GM21529 (cell line): ENCODE results near the gene GRK7.
"Not testable (repeated sequence)": the region's sequence is repeated elsewhere in the genome, so short reads cannot be mapped to it uniquely, and the experiment has no call there.

Experiments used
- ATAC-seq: cut with Tn5 transposase; IDR thresholded peaks from one replicate; pipeline ENCODE4 v1.9.1; 2021; ENCODE audit not compliant: unreplicated experiment

The GRK7 gene

DNA sequence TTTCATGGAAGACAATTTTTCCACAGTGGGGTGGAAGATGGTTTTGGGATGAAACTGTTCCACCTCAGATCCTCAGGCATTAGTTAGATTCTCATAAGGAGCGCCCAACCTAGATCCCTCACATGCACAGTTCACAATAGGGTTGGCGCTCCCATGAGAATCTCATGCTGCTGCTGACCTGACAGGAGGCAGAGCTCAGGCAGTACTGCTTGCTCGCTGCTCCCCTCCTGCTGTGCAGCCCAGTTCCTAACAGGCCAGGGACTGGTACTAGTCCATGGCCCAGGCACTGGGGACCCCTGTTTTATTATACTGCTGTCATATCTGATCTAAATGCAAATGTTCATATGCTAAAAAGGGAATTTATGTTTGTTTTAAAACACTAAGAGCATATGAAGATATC, 9.8 kb upstream of the GRK7 start:
- ATAC-seq, result no peak

DNA sequence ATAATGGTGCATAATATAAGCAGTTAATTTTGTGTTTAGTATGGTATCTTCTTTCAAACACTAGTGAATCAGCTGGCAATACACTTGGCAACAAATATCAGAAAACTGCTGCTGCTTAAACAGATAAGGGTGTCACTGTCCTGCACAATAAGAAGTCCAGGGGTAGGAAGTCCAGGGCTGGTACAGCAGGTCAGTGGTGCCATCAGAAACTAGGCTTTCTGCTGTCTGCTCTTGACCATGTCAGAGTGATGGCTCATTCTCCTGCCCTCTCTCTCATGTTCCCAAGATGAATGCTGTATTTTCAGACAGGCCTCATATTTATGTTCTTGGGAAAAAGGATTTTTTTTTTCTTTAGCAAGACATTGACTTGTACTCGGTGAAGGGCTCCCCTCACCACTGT, 9.2 kb upstream of the GRK7 start:
- ATAC-seq, result no peak

DNA sequence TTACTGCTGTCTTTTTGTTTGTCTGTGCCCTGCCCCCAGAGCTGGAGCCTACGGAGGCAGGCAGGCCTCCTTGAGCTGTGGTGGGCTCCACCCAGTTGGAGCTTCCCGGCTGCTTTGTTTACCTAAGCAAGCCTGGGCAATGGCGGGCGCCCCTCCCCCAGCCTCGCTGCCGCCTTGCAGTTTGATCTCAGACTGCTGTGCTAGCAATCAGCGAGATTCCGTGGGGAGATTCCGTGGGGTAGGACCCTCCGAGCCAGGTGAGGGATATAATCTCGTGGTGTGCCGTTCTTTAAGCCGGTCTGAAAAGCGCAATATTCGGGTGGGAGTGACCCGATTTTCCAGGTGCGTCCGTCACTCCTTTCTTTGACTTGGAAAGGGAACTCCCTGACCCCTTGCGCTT, 656 bp upstream of the GRK7 start:
- ATAC-seq, result not testable (repeated sequence)

DNA sequence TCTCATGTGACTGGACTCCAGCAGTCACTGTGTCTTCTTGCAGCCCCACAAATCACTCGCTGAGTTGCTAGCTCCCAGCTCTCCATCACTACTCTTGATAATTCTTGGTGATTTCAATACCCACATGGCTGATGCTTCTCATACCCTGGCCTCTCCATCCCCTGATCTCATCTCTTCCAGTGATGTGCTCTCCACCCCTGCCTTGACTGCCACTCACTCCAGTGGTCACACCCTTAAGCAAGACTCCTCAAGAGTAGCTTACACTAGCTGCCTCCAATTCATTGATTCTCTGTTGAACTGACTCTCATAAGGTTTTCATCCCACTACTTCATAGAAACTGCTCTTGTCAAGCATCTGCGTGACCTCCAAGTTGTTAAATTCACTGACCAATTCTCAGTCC, 837 bp downstream of the GRK7 start:
- no peak for ATAC-seq

DNA sequence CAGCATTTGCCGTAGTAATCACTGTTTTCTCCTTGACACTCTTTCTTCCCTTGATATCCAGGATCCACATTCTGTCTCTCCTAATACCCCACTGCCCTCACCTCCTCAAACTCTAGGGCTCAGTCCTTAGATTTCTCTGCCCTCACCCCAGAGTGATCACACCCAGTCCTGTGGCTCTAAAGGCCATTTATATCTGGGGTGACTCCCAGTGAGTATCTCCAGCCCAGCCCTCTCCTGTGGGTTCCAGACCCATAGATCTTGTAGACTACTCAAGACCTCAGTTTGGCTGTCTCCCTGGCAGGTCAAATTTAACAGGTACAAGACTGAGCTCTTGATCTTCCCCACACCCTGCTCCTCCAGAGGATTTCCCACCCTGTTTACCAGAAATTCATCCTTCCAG, 1.3 kb downstream of the GRK7 start:
- no peak for ATAC-seq

DNA sequence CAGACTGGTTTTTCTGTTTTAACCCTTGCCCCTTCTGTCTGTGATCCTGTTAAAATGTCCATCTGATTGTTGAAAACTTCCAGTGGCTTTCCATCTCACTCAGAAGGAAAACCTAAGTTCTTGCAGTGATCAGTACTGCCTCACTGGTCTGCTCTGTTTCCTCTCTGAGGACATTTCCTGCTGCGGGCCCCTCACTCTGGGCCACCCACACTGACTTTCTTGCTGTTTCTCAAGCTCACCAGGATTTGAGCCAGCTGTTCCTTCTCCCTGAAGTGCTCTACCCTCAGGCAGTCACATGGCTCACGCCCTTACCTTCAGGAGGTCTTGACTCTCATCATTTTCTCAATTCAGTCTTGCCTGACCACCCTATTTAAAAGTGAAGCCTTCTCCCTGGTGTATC, 1.8 kb downstream of the GRK7 start:
- no peak for ATAC-seq

DNA sequence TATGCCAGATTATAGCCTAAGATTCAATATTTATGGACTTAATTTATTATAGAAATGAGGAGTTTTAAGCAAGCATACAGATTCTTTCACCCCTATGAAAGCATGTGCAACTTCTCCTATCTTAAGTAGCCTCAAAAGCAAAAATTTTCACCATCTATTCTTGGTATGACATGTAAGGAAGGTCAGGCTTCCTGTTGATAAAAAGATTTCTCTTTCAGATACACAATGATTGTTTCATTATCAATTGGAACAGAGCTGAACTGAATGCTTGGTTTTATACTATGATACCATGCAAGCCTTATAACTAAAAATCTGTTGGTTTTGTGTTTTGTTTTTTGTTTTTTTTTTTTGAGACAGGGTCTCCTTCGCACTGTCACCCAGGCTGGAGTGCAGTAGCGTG, 3.9 kb downstream of the GRK7 start:
- no peak for ATAC-seq

DNA sequence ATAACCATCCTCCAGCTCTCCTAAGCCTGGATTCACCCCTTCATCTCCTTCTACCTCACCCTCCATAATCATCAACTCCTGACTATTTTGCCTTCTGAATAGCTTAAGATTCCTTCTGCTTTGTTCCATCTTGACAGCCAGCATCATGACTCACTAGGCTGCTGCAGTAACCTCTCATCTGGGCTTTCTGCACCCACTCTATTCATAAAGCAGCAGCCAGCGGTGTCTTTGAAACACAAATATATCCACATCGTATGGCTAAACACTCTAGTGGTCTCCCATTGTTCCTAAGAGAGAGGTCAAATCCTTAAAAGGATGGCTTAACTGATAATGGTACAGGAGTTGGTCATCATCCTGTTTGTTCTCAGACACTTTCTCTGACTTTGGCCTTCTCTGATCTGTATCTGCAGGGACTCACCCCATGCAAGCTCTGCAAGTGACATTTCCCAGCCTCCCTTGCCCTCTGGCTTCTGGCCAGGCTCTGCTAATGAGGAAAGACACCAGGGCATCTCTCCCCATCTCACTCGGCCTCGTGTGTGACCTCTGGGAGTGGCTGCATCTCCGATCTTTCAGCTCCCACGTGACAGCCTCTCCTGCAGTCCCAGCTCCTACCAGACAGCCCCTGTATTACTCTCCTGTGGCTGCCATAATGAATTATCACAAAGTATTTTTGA, 6.2 kb downstream of the GRK7 start:
- no peak for ATAC-seq

DNA sequence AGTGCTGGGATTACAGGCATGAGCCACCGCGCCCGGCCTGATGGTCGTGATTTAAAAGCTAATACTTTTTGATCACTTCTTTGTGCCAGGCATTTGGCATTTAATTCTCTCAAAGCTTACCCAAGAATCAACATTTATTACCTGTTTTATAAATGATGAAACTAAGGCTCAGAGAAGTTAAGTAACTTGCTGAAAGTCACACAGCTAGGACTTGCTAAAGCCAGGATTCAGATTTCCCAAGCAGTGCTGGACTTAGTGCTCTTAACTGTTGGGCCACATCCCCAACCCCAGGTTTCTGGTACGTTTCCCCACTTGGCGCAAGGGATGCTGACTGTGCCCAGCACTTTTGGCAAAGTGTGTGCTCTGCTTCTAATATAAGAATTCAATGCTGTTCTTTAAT, 10.5 kb downstream of the GRK7 start:
- ATAC-seq, result no peak

DNA sequence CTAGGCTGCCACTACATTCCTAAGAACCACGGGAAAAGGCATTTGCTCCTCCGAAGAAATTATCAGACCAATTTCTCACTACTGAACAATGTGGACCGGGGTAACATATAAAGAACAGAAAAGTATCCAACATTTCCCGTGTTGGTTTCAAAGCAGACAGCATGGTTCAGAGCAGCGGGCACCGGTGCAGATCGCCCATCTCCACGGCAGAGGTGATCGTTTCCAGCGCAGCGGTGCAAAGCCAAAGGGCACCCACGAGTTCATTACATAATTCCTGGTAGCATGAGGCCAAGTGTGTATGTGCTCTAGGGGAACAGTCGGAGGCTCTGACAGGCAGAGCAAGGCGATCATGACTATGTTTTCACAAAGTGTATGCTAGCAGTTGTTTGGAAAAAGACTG, 13.2 kb downstream of the GRK7 start:
- ATAC-seq, result no peak

DNA sequence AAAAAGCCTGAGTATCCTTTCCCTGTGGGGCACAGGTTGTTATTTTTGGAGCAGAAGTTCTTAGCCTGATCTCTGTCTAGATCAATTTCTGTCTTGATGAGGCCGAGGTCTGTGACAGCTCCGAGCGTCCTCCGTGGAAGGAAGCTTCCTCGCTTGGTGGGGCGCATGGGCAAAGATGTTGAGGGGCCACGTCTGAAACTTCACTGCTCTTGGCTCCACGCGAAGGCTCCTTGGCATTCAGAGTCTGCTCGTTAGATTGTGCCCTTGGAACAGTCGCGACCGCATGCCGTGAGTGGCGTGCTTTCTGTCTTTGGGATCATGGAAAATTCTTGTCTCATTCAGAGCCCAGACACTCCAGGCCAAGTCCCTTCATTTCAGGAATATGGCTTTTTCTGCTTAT, 13.7 kb downstream of the GRK7 start:
- ATAC-seq, result no peak

DNA sequence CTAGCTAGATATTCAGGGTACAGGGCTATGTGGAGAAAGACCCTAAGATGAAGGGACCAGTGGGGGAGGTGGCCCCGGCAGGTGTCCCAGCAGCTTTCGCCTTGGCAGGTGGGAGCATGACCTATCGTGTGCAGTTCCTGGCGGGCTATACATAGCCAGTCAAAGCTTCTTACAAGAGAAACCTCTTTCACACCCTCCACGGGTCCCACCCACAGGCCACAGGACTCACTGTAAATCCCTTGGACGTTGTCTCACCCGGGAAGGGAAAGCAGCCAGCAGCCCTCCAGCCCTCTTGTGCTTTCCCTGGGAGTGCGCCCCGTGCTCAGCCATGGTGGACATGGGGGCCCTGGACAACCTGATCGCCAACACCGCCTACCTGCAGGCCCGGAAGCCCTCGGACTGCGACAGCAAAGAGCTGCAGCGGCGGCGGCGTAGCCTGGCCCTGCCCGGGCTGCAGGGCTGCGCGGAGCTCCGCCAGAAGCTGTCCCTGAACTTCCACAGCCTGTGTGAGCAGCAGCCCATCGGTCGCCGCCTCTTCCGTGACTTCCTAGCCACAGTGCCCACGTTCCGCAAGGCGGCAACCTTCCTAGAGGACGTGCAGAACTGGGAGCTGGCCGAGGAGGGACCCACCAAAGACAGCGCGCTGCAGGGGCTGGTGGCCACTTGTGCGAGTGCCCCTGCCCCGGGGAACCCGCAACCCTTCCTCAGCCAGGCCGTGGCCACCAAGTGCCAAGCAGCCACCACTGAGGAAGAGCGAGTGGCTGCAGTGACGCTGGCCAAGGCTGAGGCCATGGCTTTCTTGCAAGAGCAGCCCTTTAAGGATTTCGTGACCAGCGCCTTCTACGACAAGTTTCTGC, 15.0 kb downstream of the GRK7 start:
- no peak for ATAC-seq

DNA sequence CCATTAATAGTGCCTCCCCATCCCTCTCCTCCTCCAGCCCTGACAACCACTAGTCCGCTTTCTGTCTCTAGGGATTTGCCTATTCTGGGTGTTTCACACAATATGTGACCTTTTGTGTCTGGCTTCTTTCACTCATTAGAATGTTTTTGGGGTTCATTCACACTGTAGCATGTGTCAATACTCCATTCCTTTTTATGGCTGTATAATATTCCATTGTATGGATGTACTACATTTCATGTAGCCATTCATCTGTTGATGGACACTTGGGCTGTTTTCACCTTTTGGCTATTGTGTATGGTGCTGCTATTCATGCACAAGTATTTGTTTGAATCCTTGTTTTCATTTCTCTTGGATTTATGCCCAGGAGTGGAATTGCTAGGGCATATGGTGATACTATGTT, 16.5 kb downstream of the GRK7 start:
- ATAC-seq, result no peak

DNA sequence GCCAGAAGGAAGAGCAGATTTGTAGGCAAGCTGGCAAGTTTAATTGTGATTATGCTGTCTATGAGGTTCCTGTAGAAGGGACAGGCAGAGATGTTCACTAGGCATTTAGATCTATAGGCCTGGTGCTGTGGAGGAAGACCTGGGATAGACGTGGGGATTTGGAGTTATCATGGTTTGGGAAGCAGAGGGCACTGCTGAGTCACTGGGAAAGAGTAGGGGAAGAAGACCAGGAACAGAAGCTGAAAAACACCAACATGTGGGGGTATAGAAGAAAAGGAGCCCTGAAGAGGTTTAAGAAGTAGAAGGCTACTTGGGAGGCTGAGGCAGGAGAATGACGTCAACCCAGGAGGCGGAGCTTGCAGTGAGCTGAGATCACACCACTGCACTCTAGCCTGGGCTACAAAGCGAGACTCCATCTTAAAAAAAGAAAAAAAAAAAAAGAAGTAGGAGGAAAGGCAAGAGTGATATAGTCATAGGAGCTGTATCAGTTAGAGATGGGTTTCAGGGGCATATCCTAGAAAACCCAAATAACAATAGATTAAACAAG, 19.3 kb downstream of the GRK7 start:
- ATAC-seq, result no peak

DNA sequence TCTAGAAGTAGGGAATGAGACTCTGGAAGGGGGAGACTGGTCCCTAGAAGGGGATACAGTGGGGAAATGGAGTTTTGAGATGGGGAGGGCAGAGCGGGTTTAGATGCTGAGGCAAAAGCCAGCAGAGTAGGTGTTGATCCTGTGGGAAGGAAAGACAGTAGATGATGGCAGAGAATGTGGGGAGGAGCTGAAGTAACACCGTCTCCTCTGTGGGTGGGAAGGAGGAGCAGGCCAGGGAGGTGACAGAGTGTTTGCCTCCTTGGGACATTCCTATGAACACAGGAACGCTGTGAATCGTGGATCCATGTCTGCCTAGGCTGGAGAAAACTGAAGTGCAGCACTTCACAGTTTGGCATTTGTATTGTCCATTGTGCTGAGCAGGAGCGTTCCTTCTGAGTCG, 20.4 kb downstream of the GRK7 start:
- ATAC-seq, result no peak

DNA sequence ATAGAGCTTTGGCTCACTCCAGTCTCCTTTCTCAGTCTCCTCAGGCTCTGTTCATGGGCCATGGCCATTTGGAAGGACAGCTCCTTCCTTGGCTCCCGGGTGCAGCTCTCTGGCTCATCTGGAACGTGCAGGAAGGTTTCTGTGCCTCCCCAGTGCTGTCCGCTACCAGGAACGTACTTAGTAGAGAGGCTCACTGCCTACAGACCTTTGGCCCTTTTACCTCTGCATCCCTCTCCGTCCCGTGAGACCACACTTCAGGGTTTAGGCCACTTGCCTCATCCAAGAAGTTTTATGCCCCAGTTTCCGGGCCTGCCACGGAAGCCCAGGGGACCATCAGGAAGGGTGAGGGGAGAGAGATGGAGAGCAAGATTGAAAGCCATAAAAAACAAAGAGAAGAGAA, 20.9 kb downstream of the GRK7 start:
- ATAC-seq, result no peak

DNA sequence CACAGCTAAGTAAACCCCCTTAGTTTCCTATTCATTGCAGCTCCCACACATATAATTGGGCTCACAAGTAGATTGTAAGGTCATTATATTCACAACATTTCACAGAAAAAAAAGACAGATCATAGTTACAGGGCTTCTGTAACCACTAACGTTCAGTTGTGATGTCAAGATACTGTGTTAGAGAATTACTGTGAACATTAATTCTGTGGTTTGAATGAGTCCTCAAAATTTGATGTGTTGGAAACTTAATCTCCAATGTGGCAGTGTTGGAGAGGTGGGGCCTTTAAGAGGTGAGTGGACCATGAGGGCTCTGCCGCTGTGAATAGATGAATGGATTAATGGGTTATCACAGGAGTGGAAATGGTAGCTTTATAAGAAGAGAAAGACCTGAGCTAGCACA, 21.3 kb downstream of the GRK7 start:
- ATAC-seq, result no peak

DNA sequence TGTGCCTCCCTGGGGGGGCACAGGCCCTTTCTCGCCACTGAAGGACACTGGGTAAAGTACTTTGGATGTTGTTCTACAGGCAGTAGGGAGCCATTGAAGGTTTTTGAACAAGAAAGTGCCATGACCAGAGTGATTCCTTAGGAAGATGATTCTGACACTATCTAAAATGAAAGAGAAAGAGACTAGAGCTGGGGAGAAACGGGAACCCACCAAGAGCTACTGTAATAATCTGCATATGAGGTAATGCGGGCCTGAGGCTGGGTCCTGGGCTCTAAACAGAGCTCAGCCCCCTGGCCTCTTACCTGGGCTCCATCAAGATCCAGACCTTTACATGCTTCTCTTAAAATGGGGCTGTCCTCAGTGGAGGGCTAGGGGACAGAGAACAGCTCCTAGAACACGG, 24.9 kb downstream of the GRK7 start:
- no peak for ATAC-seq

DNA sequence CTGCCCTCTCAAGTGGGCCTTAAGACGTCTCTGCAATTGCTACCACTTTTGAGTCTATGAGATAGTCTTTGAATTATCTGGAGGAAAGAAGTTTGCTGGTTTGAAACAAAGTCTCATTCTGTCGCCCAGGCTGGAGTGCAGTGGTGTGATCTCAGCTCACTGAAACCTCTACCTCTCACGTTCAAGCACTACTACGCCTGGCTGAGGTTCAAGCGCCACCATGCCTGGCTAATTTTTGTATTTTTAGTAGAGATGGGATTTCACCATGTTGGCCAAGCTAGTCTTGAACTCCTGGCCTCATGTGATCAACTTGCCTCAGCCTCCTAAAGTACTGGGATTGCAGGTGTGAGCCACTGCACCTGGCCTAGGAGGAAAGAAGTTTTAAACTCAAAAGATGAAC, 25.5 kb downstream of the GRK7 start:
- not testable (repeated sequence) for ATAC-seq

DNA sequence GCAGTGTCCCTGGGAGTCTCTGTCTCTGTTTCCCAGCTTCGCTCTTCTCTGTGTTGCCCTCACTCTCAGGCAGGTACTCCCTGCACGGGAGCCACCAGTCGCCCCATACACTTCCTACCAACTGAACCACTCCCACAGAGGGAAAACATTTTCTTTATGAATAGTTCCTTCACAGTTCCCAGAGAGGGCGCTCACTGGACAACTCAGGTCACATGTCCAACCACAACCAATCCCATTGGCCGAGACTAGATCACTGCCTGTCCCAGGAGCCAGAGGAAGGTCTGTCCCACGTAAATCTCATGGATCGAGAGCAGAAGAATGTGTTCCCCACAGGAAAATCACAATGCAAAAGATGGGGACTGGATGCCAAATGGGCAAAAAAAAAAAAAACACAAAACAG, 26.1 kb downstream of the GRK7 start:
- ATAC-seq, result no peak

DNA sequence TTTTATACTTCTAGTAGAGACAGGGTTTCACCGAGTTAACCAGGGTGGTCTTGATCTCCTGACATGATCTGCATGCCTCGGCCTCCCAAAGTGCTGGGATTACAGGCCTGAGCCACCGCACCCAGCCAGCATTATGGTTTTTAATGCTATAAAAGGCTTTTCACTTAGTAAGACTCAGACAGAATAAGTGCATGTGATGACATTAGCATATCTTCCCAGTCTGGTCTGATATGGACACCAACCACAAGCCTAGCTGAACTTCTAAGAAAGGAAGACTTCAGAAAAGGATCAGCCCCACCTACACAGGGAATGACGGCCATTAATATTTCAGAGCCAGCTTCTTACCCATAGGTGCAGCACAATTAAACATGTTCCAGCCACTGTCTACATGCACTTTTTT, 27.0 kb downstream of the GRK7 start:
- ATAC-seq, result no peak

DNA sequence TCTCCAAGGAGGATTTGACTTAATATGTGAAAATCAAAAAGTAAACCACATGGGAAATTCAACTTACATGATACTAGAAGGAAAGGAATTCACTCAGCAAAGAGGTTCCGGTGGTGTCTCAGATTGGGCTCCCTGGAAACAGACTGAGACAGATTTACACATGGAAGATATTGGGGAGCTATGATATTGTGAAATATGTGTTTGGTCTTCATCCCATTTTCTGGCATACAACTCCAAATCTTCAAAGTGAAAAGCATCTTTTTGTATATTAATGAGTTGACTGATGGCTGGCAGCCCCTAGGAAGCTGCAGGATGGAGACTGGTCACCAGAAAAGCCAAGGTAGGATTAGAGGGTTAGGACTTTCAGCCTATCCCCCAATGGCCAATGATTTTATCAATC, 29.3 kb downstream of the GRK7 start:
- ATAC-seq, result no peak
